OCI-LY7 (cell line): Measurements from ENCODE around the gene CLEC16A. TPM values are rescaled to one million over a fixed set of nuclear protein-coding genes. Genes with fewer than 3 reads are reported as not detected.

Source experiments
- BruUV-seq: library from RNA; stranded (reverse); fragments of 400-500 nt; replicated peaks from 2 replicates; lab custom pipeline; 2021; lab: Mats Ljungman, UMichigan
- CTCF ChIA-PET: fragments of 300-600 bp; sonication (Branson Sonifier 250); formaldehyde crosslinking; loops from one replicate; lab custom pipeline; 2022; ENCODE audit warnings: antibody characterized with exemption; ENCODE audit not compliant: unreplicated experiment; lab: Charles Lee
- POLR2A ChIA-PET: fragments of 300-600 bp; sonication (Branson Sonifier 250); formaldehyde crosslinking; loops from one replicate; lab custom pipeline; 2022; ENCODE audit warnings: antibody characterized with exemption; lab: Charles Lee
- DNase-seq: peaks from one replicate; pipeline ENCODE4 v3.0.0-alpha.2; 2015; ENCODE audit warnings: low spot score
- H2AFZ ChIP-seq: fragments of 200-600 bp; sonication (generic), shearing (Covaris generic); 2 replicates; pipeline ENCODE4 v1.6.1; 2014; ENCODE audit warnings: mild to moderate bottlenecking, antibody characterized with exemption, low read length, moderate library complexity
- H3K27ac ChIP-seq: fragments of 200-600 bp; sonication (generic); 2 replicates; pipeline ENCODE4 v1.5.1; 2014; ENCODE audit warnings: mixed run types, low read depth, mild to moderate bottlenecking, moderate library complexity, low read length, inconsistent platforms; ENCODE audit not compliant: poor library complexity, severe bottlenecking
- H3K36me3 ChIP-seq: fragments of 200-600 bp; sonication (generic); 2 replicates; pipeline ENCODE4 v1.6.1; 2014; ENCODE audit warnings: mild to moderate bottlenecking, antibody characterized with exemption, low read length, moderate library complexity, mixed read lengths; ENCODE audit not compliant: insufficient read depth
- H3K4me1 ChIP-seq: fragments of 200-600 bp; sonication (generic); 2 replicates; pipeline ENCODE4 v1.5.1; 2014; ENCODE audit warnings: mild to moderate bottlenecking, low read length; ENCODE audit not compliant: insufficient read depth, poor library complexity, severe bottlenecking
- H3K4me2 ChIP-seq: fragments of 200-600 bp; sonication (generic); 2 replicates; pipeline ENCODE4 v1.6.1; 2014; ENCODE audit warnings: mild to moderate bottlenecking, low read length
- H3K4me3 ChIP-seq: fragments of 200-600 bp; sonication (generic); 2 replicates; pipeline ENCODE4 v1.5.1; 2014; ENCODE audit warnings: mild to moderate bottlenecking, low read depth, low read length; ENCODE audit not compliant: poor library complexity, severe bottlenecking
- H3K79me2 ChIP-seq: fragments of 200-600 bp; sonication (generic); 2 replicates; pipeline ENCODE4 v1.6.1; 2016; ENCODE audit warnings: low read depth, mild to moderate bottlenecking, low read length, moderate library complexity, mixed read lengths; ENCODE audit not compliant: insufficient read depth
- H3K9me2 ChIP-seq: fragments of 200-600 bp; sonication (generic); 2 replicates; pipeline ENCODE4 v1.6.1; 2016; ENCODE audit warnings: mild to moderate bottlenecking, low read length, mixed read lengths; ENCODE audit not compliant: insufficient read depth
- H3K9me3 ChIP-seq: fragments of 200-600 bp; sonication (generic); 2 replicates; pipeline ENCODE4 v1.6.1; 2014; ENCODE audit warnings: mild to moderate bottlenecking, mixed run types, low read length, mixed read lengths
- H4K20me1 ChIP-seq: fragments of 200-600 bp; sonication (generic); 2 replicates; pipeline ENCODE4 v1.6.1; 2014; ENCODE audit warnings: mild to moderate bottlenecking, antibody characterized with exemption, low read length, moderate library complexity, mixed read lengths; ENCODE audit not compliant: insufficient read depth
- CTCF ChIP-seq: fragments of 200-600 bp; sonication (generic); conservative IDR thresholded peaks from 2 replicates; pipeline ENCODE4 v1.5.1; 2014; ENCODE audit warnings: mild to moderate bottlenecking, antibody characterized with exemption, low read length, moderate library complexity, mixed read lengths
- EZH2phosphoT487 ChIP-seq: fragments of 200-600 bp; sonication (generic); IDR thresholded peaks from 2 replicates; pipeline ENCODE4 v1.6.1; 2018; ENCODE audit warnings: low read depth, borderline replicate concordance, mild to moderate bottlenecking, mixed run types, antibody characterized with exemption, low read length, moderate library complexity, mixed read lengths
- intact Hi-C: fragments of 100-400 bp; cut with micrococcal nuclease; formaldehyde crosslinking; loops from one replicate; pipeline ENCODE4 v1.10.0; 2022; ENCODE audit not compliant: unreplicated experiment
- total RNA-seq, 2 experiments: library from RNA; depleted of rRNA in 1 of 2; stranded (reverse); fragments of >200 nt in 1 of 2; shearing (Covaris generic) in 1 of 2; gene quantifications; 2 replicates each; pipeline ENCODE4 v1.2.3, GENCODE V29; 2014 to 2022

CLEC16A gene
- total RNA-seq, 2 experiments from 2014 or later = 26.2 to 50.9 TPM

- H2AFZ ChIP-seq = no peak overlapping the region
- peaks cover 13% of the 10 kb centered on the region for H3K4me1 ChIP-seq
- no peak for TF ChIP-seq EZH2phosphoT487
- TF ChIP-seq CTCF = no peak
- CTCF ChIA-PET = no interaction called here
- H3K4me2 ChIP-seq = no peak overlapping the region
- intact Hi-C loops = no loop called here
- POLR2A ChIA-PET = interaction anchor here (0.6 to 1.6 kb wide), 3 partner anchors 10 to 97 kb away, joined by 4 to 6 read pairs (median 4); no protein-coding TSS in a partner anchor
- H4K20me1 ChIP-seq = no peaks in the 10 kb centered on the region
- no peak for DNase-seq
- no peaks in the 10 kb centered on the region for H3K9me2 ChIP-seq
- no peaks in the 10 kb centered on the region for H3K79me2 ChIP-seq
- no TSS peak for BruUV-seq
- H3K27ac ChIP-seq = no peak overlapping the region
- H3K36me3 ChIP-seq = peaks cover 34% of the 10 kb centered on the region; the same call in 1 of the 2 replicates
- no peaks in the 10 kb centered on the region for H3K9me3 ChIP-seq
- H3K4me3 ChIP-seq = no peak overlapping the region
Measured at GRCh38 chr16:11082860-11083388, 138.6 kb downstream of the CLEC16A start.

GRCh38 chr16:11084484-11084875 lies 140.1 kb downstream of the CLEC16A start:
- CTCF ChIA-PET = no interaction called here
- H3K36me3 ChIP-seq = peaks cover 32% of the 10 kb centered on the region; the same call in 1 of the 2 replicates
- H3K4me2 ChIP-seq = no peak overlapping the region
- no peak overlapping the region for H2AFZ ChIP-seq
- no peak overlapping the region for H3K27ac ChIP-seq
- H3K4me1 ChIP-seq = peaks cover 21% of the 10 kb centered on the region
- no peaks in the 10 kb centered on the region for H3K79me2 ChIP-seq
- no TSS peak for BruUV-seq
- H4K20me1 ChIP-seq = no peaks in the 10 kb centered on the region
- intact Hi-C loops = no loop called here
- TF ChIP-seq CTCF = no peak
- no peak for TF ChIP-seq EZH2phosphoT487
- DNase-seq = no peak
- POLR2A ChIA-PET = no interaction called here
- H3K9me3 ChIP-seq = no peaks in the 10 kb centered on the region
- H3K4me3 ChIP-seq = no peak overlapping the region
- no peaks in the 10 kb centered on the region for H3K9me2 ChIP-seq

- no peak overlapping the region for H2AFZ ChIP-seq
- intact Hi-C loops = no loop called here
- no peak overlapping the region for H3K4me2 ChIP-seq
- no peak overlapping the region for H3K27ac ChIP-seq
- H4K20me1 ChIP-seq = no peaks in the 10 kb centered on the region
- ChIA-PET CTCF (no interaction called here), POLR2A (no interaction called here)
- TF ChIP-seq EZH2phosphoT487 (no peak), CTCF (no peak)
- no peak overlapping the region for H3K4me3 ChIP-seq
- H3K9me2 ChIP-seq = no peaks in the 10 kb centered on the region
- BruUV-seq = no TSS peak
- no peaks in the 10 kb centered on the region for H3K9me3 ChIP-seq
- H3K79me2 ChIP-seq = no peaks in the 10 kb centered on the region
- no peak for DNase-seq
- H3K36me3 ChIP-seq = peaks cover 28% of the 10 kb centered on the region; the same call in 1 of the 2 replicates
- peaks cover 21% of the 10 kb centered on the region for H3K4me1 ChIP-seq
Measured at GRCh38 chr16:11084876-11085485, 140.6 kb downstream of the CLEC16A start.
